ENCODE measurements around the gene HDAC4. TPM values are rescaled to one million over a fixed set of nuclear protein-coding genes. Genes with fewer than 3 reads are reported as not detected.

The HDAC4 gene
- total and polyA plus RNA-seq, 10 of the 15 experiments (the other 5 are each of a cell fraction or from before 2014, with no cell fraction given) = 0.22 to 15.7 (median 4.8) TPM

- TF ChIP-seq E2F4 (IDR thresholded peaks at IDR 0.05; ENCODE audit: low read depth, low read length) (no peak), EGR1 (IDR thresholded peaks at IDR 0.05; ENCODE audit: borderline replicate concordance in 1 of 2, low read depth in 2 of 2, low read length in 2 of 2) (no peak), TCF3 (IDR thresholded peaks at IDR 0.05; ENCODE audit: borderline replicate concordance, insufficient read depth, low read depth, low read length) (no peak), NBN (IDR thresholded peaks at IDR 0.05) (no peak), MYB (IDR thresholded peaks at IDR 0.05; ENCODE audit: borderline replicate concordance, low read depth, low read length) (no peak), ZNF24 (IDR thresholded peaks at IDR 0.05) (no peak)
- TF ChIP-seq, protein P1, sequence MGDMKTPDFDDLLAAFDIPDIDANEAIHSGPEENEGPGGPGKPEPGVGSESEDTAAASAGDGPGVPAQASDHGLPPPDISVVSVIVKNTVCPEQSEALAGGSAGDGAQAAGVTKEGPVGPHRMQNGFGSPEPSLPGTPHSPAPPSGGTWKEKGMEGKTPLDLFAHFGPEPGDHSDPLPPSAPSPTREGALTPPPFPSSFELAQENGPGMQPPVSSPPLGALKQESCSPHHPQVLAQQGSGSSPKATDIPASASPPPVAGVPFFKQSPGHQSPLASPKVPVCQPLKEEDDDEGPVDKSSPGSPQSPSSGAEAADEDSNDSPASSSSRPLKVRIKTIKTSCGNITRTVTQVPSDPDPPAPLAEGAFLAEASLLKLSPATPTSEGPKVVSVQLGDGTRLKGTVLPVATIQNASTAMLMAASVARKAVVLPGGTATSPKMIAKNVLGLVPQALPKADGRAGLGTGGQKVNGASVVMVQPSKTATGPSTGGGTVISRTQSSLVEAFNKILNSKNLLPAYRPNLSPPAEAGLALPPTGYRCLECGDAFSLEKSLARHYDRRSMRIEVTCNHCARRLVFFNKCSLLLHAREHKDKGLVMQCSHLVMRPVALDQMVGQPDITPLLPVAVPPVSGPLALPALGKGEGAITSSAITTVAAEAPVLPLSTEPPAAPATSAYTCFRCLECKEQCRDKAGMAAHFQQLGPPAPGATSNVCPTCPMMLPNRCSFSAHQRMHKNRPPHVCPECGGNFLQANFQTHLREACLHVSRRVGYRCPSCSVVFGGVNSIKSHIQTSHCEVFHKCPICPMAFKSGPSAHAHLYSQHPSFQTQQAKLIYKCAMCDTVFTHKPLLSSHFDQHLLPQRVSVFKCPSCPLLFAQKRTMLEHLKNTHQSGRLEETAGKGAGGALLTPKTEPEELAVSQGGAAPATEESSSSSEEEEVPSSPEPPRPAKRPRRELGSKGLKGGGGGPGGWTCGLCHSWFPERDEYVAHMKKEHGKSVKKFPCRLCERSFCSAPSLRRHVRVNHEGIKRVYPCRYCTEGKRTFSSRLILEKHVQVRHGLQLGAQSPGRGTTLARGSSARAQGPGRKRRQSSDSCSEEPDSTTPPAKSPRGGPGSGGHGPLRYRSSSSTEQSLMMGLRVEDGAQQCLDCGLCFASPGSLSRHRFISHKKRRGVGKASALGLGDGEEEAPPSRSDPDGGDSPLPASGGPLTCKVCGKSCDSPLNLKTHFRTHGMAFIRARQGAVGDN (IDR thresholded peaks at IDR 0.05) = no peak
Observed at GRCh38 chr2:239216614-239217273, 184.1 kb downstream of the HDAC4 start (continued).

All from GM12878 (cell line).